ENCODE measurements around the gene NRAP.

NRAP gene

DNA sequence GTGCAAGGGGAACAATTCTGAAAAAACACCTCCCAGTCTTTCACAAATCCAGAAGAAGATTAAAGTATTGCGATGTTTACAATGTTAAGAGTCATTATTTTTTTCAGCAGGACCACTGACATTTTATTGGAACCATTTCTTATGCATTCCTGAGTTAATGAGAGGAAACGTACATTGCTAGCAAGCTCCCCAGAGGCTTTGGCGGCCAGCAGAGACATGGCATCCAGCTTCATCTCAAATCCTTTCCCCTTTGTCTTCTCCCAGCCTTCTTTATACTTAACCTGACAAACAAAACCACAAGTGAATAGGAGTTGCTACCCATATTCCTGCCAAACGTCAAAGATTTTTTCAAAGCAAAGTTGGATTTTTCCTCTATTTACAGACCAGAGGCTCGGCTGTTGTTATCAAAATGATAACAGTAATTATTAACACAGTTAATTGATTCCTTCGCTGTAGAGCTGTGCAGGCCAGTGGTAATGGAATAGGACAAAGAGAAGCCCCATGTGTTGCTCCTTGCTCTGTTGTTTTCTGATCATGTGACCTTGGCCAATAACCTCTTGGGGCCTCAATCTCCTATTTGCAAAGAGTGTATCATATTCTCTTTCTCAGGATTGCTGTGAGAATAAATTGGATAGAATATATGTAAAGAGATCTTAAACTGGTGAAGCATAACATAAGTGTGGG, 32.0 kb downstream of the NRAP start:
- DNase-seq (ENCODE audit: low spot score) = no peak

DNA sequence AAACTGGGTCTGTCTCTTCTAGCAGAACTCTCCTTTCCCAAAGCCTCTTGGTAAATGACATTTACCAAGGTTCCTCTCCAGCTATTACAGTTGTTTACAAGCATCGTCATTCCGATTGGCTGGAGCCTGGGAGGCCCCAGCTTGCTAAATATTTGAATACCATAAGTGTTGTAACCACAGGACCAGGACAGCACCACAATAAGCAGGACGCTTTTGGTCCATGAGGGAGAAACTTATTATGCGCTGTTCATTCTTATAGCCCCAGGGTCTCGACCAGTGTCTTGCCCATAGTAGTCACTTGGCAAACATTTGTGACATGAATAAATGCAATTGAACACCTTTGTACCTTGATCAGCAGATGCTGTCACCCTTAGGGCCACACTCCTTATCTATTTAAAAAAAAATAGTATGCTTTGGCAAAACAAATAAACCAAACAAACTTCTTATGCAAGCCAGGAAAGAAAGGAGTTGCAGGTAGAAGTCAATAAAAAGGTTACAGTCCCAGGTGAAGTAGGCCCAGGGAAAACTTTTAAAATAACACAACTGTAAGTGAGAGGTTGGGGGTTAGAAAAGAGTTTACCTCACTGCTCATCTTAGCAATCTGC, 32.8 kb downstream of the NRAP start:
- no peak for DNase-seq (ENCODE audit: low spot score)

DNA sequence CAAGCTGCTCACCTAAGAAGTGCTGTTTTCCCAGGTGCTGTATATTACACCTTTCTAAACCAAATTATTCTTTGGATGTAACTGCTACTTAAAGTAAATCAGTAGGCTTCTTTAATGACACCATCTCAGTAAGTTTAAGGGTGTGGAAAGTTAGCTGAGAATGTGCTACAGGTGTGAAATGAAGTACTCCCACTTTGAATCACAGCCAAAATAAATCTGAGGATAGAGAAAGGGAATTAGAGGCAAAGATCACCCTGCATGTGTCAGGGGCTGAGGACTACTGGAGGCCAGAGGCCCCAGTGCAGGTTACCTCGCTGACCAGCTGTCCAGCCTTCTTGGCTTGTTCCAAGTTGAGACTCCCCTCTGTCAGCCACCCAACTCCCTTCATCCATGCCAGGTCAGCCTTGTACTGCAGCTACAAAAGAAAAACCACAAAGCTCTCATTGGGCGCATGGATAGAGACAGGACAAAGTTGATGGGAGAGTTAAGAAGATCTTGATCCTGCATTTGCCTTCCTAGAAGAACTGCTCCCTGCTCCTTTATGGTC, 35.2 kb downstream of the NRAP start:
- DNase-seq (ENCODE audit: low spot score) = no peak

DNA sequence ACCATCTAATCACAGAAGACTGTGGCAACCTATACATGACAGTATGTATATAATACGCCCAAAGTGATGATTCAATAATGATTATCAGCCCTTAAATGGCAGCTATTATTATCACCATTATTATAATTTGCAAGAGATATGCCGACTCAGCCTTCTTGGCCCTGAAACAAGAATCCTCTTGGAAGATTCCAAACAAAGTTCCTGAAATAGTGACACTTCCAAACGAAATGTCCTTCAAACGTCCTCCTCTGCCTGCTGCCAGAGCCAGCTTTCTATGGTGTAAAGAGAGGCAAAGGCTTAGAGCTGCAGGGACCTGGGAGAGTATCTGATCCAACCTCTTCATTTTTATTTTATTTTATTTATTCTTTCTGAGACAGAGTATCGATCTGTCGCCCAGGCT, 36.0 kb downstream of the NRAP start:
- no peak for DNase-seq (ENCODE audit: low spot score)

DNA sequence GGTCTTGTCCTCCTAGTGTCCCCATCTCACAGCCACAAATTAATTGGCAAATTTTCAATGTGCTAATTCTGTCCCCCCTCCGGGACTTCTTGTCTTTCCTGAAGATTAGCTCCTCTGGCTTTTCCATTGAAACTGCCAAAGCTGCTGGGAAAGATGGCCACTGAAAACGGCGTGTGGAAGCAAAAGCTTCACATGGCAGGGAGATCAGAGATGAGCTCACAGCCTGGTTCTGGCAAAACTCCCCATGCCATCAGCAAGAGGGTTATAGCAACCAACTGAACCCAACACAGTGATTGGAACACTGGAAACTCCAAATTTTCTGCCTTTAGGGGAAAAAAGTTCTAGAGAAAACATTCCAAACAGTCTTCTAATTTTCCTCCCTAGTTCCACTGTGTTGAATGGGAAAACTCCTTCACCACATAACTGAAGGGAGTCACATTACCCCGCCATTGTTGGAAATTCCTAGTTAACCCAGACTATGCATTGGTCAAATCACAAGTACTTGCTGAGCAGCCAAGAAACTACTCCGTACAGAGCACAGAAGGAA, 37.0 kb downstream of the NRAP start:
- no peak for DNase-seq (ENCODE audit: low spot score)

DNA sequence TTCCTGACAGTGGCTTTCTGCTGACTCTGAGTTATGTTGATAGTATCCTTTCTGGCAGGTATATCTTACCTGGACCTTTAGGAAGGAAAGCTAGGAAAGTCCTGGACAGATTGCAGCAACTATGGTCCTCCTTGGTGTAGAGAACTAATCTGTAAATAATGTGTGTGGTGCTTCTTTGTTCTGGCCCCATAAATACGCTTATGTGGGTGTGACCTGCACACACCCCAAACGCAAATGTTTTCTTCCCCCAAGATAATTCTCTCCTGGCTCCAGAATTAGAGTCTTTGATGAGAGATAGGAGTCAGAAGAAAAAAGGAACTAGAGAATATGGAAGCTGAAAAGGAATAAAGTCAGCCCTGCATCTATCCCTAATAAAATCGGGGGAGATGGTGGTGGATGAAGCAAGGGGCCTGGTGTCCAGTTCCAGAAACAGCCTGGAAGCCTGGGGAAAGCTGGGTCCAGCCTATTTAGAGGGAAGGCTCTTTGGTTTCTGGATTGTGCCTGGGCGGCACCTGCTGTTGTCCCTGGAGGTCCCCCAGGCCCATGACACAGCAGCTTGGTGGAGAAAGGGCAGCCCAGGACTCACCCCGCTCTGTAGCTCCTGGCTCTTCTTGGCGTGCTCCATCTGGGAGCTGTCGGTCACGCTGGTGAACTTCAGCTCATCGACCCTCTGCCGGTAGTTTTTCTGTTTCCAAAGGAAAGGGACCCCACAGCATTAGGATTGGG, 38.2 kb downstream of the NRAP start:
- no peak for DNase-seq (ENCODE audit: low spot score)

DNA sequence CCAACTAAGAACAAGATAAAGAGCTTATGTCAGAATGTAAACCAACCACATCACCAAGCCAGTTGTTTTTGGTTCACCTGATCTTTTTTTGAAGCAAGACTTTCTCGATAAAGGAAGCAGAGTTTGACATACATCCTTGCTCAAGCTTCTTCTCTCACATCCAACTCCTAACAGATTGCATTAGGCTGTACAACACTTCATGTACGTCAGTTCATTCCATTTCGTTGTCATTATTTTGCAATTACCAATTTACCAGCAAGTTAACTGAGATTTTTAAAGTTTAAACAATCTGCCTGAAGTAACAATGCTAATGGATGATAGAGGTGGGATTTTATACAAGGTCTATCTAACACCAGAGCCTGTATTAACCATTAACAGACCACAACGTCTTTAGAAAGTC, 41.0 kb downstream of the NRAP start:
- no peak for DNase-seq (ENCODE audit: low spot score)

DNA sequence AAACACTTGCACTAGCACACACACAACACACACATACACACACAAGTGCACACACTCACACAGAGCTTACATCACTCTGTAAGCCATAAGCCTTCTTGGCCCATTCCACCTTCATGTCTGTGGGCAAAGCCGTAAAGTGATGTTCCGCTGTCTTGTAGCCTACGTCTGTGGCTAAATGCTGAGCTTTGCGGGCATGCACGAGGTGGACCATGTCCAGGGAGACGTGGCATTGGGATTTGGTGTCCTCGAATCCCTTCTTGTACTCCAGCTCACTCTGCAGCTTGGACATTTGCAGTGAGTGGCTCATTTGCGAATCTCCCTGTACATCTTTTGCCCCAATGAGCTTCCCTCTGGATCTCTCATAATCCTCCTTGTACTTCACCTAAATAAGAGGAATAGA, 42.0 kb downstream of the NRAP start:
- DNase-seq (ENCODE audit: low spot score) = no peak

DNA sequence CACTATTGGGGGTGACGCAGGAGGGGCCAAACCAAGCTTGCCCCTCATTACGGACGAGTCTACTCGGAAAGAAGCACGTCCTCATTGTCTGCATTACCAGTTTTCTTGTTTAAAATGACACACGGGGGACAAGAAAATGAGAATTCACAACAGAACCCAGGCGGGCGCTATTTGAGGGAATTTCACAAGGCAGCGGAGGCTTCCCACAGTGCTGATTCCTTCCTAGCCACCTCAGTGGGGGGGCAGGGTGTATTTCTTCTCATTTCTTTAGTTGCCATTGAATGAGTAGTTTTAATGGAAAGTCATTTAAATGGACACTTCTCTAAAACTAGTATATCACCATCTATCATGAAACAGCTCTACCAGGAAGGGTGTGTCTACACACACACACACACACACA, 42.9 kb downstream of the NRAP start:
- no peak for DNase-seq (ENCODE audit: low spot score)

DNA sequence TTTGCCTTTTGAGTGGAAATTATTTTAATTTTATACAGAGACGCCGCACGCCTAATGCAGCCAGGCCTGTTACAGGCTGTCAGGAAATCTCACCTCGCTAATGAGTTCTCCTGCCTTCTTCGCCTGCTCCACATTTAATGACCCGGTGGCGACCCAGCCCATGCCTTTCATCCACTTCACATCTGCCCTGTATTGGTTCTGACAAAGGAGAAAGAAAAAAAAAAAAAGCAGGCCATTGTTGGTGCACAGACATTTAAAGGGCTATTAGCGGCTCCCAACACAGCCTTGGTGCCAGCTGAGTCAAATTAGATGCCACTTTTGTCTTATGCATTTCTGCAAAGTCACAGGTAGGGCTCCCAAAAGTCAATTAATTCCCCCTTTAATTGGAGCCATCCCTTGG, 43.3 kb downstream of the NRAP start:
- DNase-seq (ENCODE audit: low spot score) = no peak

DNA sequence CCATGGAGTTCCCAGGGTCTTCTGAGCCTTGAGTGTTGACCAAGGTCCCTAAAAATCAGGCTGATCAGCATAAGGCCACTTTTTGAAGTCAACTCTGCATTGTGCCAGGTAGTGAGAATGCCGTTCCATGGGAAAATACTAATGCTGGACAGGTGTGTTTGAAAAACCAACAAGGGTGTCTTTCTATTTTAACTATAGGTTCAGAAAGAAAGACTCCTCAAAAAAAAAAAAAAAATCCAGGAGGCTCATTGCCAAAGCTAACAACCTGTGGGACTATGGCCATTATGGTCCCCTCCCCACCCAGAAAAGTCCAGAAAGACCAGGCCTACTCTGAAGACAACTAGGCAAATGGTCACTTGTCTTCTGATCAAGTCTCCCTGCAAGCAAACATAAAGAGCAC, 44.4 kb downstream of the NRAP start:
- DNase-seq (ENCODE audit: low spot score) = no peak

DNA sequence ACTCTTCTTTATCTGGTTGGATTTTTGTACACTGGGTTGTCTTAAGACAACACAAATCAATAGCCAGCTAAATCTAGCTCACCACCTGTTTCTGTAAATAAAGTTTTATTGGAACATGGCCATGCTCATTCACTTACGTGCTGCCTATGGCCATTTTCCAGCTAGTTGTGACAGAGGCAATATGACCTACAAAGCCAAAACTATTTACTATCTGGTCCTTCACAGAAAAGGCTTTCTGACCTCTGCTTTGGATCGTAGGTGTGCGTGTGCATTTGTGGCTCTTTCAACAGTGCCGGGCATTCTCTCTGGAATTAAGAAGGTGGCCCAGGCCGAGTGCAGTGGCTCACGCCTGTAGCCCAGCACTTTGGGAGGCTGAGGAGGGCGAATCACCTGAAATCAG, 45.5 kb downstream of the NRAP start:
- DNase-seq (ENCODE audit: low spot score) = no peak

DNA sequence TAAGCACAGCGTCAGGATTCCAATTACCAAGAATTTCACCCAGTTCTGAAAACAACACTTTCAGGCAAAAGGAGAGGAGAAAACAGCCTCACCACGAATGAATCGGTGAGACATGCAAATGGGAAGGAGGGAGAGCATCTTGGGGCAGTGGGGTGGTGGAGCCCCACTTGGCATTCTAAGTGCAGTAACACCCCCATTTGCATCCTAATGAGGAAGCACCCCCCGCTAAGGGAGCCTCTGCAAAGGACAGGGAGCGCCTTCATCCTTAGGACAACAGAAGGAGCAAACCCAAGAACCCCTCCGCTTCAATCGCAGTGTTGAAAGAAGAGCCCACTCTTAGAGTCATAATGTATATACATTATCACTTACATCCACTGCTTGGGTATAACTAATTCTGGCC, 46.8 kb downstream of the NRAP start:
- DNase-seq (ENCODE audit: low spot score) = no peak

DNA sequence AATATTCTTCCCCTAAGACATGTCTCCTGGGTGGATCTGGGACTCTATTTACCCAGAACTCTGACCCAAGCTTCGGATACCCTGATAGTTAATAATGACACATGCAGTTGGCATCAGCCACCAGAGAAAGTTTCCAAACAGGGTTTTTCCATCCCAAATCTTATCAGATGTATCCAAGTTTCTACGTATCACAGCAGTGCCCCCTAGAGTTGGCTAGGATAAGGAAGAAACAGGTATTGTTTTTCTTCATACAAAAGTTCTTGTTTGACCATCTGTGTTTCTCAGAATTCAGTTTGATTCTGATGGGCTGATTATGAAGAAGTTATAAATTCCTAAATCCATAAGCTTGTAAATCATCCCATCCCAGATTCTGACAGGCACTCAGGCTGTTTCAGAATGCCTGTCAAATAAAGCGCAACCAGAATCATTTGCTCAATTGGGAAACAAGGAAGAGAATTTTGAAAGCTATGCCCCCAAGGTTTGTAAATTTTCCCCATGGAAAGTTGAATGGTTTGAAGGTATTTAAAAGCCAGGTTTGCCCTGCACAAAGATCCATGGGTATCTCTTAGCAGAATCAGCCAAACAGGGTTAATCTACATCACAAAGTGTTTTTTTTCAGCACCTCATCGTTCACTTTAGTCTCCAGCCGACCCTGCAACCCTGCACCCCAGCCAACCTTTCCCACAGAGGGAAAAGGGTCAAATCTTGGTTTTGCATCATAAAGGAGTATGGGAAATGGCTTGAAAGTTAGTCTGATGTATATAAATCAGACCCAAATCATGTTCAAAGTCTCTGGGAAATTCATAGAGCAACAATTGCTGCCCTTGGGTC, 47.4 kb downstream of the NRAP start:
- no peak for DNase-seq (ENCODE audit: low spot score)

DNA sequence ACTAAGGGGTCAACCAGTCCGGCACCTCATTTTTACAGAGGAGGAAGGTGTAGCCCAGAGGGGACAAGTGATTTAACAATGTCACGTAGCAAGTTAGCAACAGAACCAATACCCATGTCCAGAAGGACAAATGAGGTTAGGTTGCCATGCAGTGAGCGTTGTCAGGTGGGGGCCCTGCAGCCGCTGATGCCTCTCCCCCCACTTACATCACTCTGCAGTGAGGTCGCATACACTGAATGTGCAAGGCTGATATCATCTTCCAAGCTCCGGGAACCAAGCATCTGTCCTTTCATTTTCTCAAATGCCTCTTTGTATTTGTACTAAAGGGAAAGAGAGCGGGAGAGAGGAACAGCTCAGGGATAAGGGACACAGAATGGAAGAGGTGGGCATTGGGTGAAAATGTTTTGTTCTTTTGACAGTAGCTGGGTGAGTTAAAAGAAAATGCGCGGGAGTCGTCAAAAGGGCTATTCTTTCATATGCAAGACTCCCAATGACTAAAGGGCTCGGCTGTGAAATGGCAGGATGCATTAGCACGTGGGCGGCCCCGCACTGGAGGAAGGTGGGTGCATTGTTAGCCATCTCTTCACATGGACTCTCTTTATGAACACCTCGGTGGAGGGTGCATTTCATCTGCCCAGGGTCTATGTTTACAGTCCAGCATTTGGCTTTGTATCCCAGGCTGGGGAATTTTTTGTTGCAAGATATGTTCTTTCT, 49.7 kb downstream of the NRAP start:
- DNase-seq (ENCODE audit: low spot score) = no peak

DNA sequence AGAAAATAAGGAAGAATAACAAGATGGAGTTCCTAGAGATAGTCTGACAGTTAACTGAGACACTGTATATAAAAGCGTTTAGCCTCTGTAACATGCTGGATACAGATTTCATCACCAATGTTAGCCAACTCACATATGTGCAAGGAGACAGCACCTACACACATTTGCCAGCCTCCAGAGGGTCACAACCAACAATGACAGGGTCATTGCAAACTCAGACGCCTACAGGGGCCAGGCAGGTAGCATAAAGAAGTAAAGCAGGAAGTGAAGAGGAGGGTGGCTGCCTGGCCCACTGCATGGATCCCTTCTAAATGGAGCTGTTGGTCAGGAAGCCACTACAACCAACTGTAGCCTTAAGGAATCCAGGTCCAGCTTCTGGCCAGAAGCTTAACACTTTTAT, 50.4 kb downstream of the NRAP start:
- no peak for DNase-seq (ENCODE audit: low spot score)

DNA sequence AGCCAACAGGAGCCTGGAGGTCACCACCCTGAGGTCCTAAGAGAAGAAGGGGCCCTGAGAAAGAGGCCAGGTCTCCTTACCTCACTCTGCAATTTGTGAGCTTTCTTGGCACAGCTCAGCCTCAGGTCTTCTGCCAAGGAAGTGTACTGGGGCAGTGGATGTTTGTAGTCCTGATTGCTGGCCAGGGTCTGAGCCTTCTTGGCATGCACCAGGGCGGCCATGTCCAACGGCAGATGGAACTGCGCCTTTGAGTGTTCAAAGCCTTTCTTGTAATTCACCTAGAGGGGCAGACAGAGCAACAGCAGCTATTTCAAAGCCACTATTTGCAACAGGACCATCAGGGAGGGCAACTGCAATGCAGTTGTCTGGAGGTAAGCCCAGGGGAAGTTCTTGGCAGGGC, 51.7 kb downstream of the NRAP start:
- DNase-seq (ENCODE audit: low spot score) = no peak

DNA sequence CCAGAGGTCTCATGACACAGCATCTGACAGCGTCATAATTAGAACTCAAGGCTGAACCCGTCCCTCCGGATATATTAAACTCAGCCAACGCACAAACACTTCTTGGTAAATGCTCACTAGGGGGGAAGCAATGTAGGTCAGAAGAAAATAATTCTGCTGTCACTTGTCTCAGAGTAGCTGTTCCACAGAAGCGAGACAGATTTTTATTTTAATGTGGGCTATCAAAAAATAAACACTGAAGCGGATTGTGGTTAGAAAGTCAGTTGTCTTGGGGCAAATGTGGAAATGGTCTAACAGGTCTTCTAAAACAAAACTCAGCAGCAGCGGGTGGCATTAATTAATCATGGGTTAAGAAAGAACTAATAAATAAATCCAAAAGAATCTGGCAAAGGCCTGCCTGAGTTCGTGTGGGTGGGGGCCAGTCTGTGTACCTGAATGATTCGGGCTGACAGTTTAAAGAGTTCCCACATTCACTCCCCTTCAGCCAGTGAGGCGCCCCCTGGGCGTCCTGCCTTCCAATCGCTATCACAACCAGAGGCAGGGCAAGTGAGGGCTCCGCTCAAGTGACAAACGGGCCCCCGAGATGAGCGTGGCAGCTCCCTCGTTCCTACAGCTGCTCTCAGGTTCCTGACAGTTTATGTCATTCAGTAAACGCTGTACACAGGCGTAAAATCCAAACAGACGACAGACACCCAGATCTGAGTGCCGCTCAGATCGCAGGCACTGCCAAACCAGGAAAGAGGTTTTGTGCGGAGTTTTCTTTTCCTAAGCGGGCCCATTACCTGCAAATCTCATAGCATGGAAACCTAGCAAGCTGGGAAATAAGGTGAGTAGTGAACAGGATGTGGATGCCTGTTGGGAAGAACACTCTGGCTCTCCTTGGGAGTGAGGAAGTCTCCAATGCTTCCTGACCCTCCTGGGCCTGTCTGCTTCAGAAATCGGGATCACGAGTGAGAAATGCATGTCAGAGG, 52.9 kb downstream of the NRAP start:
- no peak for DNase-seq (ENCODE audit: low spot score)

DNA sequence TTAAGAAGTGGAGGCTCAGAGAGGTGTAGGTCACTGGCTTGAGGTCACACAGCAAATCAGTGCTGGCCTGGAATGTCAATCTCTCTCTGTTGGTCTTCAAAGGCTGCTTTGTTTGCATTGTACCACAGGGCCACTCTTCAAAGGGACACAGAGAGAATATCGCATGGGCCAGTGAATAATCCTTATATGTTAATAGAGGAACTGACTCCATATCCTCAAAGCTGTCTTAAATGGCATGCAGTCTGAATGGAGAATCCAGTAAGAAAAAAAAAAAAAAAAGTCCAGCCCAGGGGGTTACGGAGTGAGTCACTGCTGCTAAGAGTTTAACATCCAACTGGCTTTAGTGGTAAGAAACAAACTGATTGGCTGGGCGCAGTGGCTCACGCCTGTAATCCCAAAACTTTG, 54.1 kb downstream of the NRAP start:
- DNase-seq (ENCODE audit: low spot score) = no peak

DNA sequence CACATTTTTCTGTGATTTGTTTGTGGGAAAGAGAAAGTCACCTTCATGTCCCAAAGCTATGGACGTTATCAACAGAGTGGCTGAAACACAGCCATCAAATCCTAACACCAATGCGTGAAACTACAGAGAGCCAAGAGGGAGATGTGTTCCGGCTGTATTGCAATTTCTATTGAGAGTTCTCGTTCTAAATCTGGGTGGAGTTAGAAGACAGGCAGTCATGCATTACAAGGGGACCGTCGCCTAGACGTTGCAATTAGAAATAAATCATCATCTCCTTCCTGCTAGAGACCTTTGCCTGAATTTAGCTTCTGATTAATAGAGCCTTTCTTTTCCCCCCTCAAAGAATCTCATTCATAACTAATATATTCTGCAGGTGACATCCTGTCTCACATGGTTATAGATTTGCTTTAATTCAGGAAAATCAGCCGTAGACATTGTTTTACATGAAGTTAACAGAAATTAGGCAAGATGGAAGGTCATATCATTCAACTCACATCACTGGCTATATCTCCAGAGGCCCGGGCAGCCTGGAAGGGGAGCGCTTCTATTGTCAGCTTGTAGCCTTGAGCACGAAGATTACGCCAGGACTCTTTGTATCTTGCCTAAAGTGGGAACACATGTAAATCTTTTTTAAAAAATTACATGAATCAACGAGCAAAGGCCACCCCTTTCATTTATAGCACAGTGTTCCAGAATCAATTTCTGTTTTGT, 58.4 kb downstream of the NRAP start:
- no peak for DNase-seq (ENCODE audit: low spot score)

Data from CD4-positive, alpha-beta T cell treated with Interleukin-15 for 4 hours (primary cell).